ENCODE data around the gene KLHL7. TPM values are rescaled to one million over a fixed set of nuclear protein-coding genes. Genes with fewer than 3 reads are reported as not detected.
A peak's percentile ranks its signal among the peaks of the same experiment; 100 is the strongest.

The KLHL7 gene
- total RNA-seq = 64.2 and 68.9 TPM in 2 replicates
- long read RNA-seq, full-length matches to known transcripts = 539 of 628 reads
- long read RNA-seq, partial matches to known transcripts = 43 of 628 reads
- long read RNA-seq, other reads (novel, unspliced or antisense) = 46 of 628 reads

GRCh38 chr7:23105644-23106056 is at the start of gene KLHL7:
Gene KLHL7 (plus strand): TSS chr7:23105785. CDS start chr7:23106027, 242 bp downstream.
- H3K27ac Mint-ChIP-seq = peak within 1 kb of the TSS; percentile 100
- H3K27me3 Mint-ChIP-seq = no peaks in the 10 kb centered on the region
- peaks cover 28% of the 10 kb centered on the region for H3K4me1 Mint-ChIP-seq (ENCODE audit: low read depth)
- peak within 1 kb of the TSS; percentile 99 for H3K4me3 Mint-ChIP-seq (ENCODE audit: low read depth)
- no peak for TF ChIP-seq CTCF (IDR thresholded peaks at IDR 0.05; ENCODE audit: unreplicated experiment)
- H3K36me3 Mint-ChIP-seq (ENCODE audit: insufficient read depth) = peaks cover 7% of the 10 kb centered on the region
- H3K9me3 Mint-ChIP-seq (ENCODE audit: low read depth) = no peaks in the 10 kb centered on the region
- DNase-seq (ENCODE audit: low spot score, unreplicated experiment) = peak; percentile 95

- H3K4me1 Mint-ChIP-seq (ENCODE audit: low read depth) = peaks cover 7% of the 10 kb centered on the region
- no peak overlapping the region for H3K4me3 Mint-ChIP-seq (ENCODE audit: low read depth)
- no peak overlapping the region for H3K27ac Mint-ChIP-seq
- H3K27me3 Mint-ChIP-seq = no peaks in the 10 kb centered on the region
- H3K36me3 Mint-ChIP-seq (ENCODE audit: insufficient read depth) = no peaks in the 10 kb centered on the region
- DNase-seq (ENCODE audit: low spot score, unreplicated experiment) = no peak
- TF ChIP-seq CTCF (IDR thresholded peaks at IDR 0.05; ENCODE audit: unreplicated experiment) = no peak
- H3K9me3 Mint-ChIP-seq (ENCODE audit: low read depth) = peaks cover 3% of the 10 kb centered on the region
Measured at GRCh38 chr7:23058408-23059096, 47.0 kb upstream of the KLHL7 start.

- no peak overlapping the region for H3K4me3 Mint-ChIP-seq (ENCODE audit: low read depth)
- DNase-seq (ENCODE audit: low spot score, unreplicated experiment) = no peak
- no peaks in the 10 kb centered on the region for H3K36me3 Mint-ChIP-seq (ENCODE audit: insufficient read depth)
- peaks cover 5% of the 10 kb centered on the region for H3K27me3 Mint-ChIP-seq
- TF ChIP-seq CTCF (IDR thresholded peaks at IDR 0.05; ENCODE audit: unreplicated experiment) = no peak
- H3K4me1 Mint-ChIP-seq (ENCODE audit: low read depth) = peaks cover 7% of the 10 kb centered on the region
- H3K9me3 Mint-ChIP-seq (ENCODE audit: low read depth) = peaks cover 3% of the 10 kb centered on the region
- no peak overlapping the region for H3K27ac Mint-ChIP-seq
Measured at GRCh38 chr7:23061327-23061726, 44.3 kb upstream of the KLHL7 start.

- DNase-seq (ENCODE audit: low spot score, unreplicated experiment) = no peak
- Mint-ChIP-seq H3K27me3 (peaks cover 5% of the 10 kb centered on the region), H3K36me3 (ENCODE audit: insufficient read depth) (no peaks in the 10 kb centered on the region), H3K27ac (no peak overlapping the region), H3K4me1 (ENCODE audit: low read depth) (peaks cover 7% of the 10 kb centered on the region), H3K9me3 (ENCODE audit: low read depth) (peaks cover 4% of the 10 kb centered on the region), H3K4me3 (ENCODE audit: low read depth) (no peak overlapping the region)
- TF ChIP-seq CTCF (IDR thresholded peaks at IDR 0.05; ENCODE audit: unreplicated experiment) = no peak
Measured at GRCh38 chr7:23062452-23062851, 43.1 kb upstream of the KLHL7 start.

GRCh38 chr7:23065974-23066373 is 39.6 kb upstream of the KLHL7 start:
- no peaks in the 10 kb centered on the region for H3K4me1 Mint-ChIP-seq (ENCODE audit: low read depth)

More at GRCh38 chr7:23065974-23066373, 39.6 kb upstream of the KLHL7 start:
- Mint-ChIP-seq H3K27me3 (peaks cover 5% of the 10 kb centered on the region), H3K9me3 (ENCODE audit: low read depth) (peaks cover 5% of the 10 kb centered on the region), H3K4me3 (ENCODE audit: low read depth) (no peak overlapping the region), H3K27ac (no peak overlapping the region), H3K36me3 (ENCODE audit: insufficient read depth) (no peaks in the 10 kb centered on the region)
- no peak for TF ChIP-seq CTCF (IDR thresholded peaks at IDR 0.05; ENCODE audit: unreplicated experiment)
- no peak for DNase-seq (ENCODE audit: low spot score, unreplicated experiment)
